ENCODE data around the gene CHD9. TPM values are rescaled to one million over a fixed set of nuclear protein-coding genes. Genes with fewer than 3 reads are reported as not detected.

The CHD9 gene
- total RNA-seq, 1 experiment from 2014 or later = 18.9 TPM

- no peaks in the 10 kb centered on the region for H4K20me1 ChIP-seq (ENCODE audit: insufficient read depth)
- ChIA-PET POLR2A (no interaction called here), CTCF (no interaction called here), RAD21 (ENCODE audit: low non-redundant PET in 1 of 2, low total read pairs in 2 of 2, uncharacterized antibody in 2 of 2, unreplicated experiment in 2 of 2) (no interaction called here)
- no peaks in the 10 kb centered on the region for H3K9me3 ChIP-seq (ENCODE audit: control insufficient read depth in 1 of 2, insufficient read depth in 1 of 2, low read depth in 1 of 2, low read length in 2 of 2)
- ATAC-seq (no peak), DNase-seq (ENCODE audit: low read depth, low spot score) (no peak)
- no TSS peak for BruUV-seq (replicated peaks)
- no peak overlapping the region for H3K27ac ChIP-seq (ENCODE audit: low read depth, low read length)
- H2AFZ ChIP-seq (ENCODE audit: low read depth, low read length, poor library complexity, severe bottlenecking) = no peak overlapping the region
- intact Hi-C loops (cut with micrococcal nuclease) = no loop called here
- H3K4me1 ChIP-seq (ENCODE audit: control insufficient read depth in 1 of 2, insufficient read depth in 2 of 2, low read length in 2 of 2) = peaks cover 17 to 32% of the 10 kb centered on the region in 2 experiments
- H3K9me2 ChIP-seq (ENCODE audit: insufficient read depth) = no peaks in the 10 kb centered on the region
- peaks cover 46% of the 10 kb centered on the region for H3K79me2 ChIP-seq (ENCODE audit: insufficient read depth, low read length)
- no peak overlapping the region for H3K4me2 ChIP-seq (ENCODE audit: low read length)
- no peak overlapping the region for H3K9ac ChIP-seq (ENCODE audit: low read length)
- H3K4me3 ChIP-seq (replicated peaks in 1 of 2; ENCODE audit: low read depth in 1 of 2, low read length in 2 of 2) = no peak overlapping the region
- TF ChIP-seq ATF3 (IDR thresholded peaks at IDR 0.05) (no peak), JUND (IDR thresholded peaks at IDR 0.05) (no peak), ZNF274 (IDR thresholded peaks at IDR 0.05; ENCODE audit: low read depth, low read length) (no peak), CEBPB (IDR thresholded peaks at IDR 0.05; ENCODE audit: low read depth) (no peak), CBX3 (IDR thresholded peaks at IDR 0.05; ENCODE audit: low read depth) (no peak), RAD21 (IDR thresholded peaks at IDR 0.05; ENCODE audit: low read depth) (no peak), POLR2A (IDR thresholded peaks at IDR 0.05; ENCODE audit: borderline replicate concordance, extremely low read depth, insufficient read depth, insufficient read length) (no peak), MAX (IDR thresholded peaks at IDR 0.05) (no peak)
- no peaks in the 10 kb centered on the region for H3K27me3 ChIP-seq (ENCODE audit: insufficient read depth, low read length)
- no peaks in the 10 kb centered on the region for H3K36me3 ChIP-seq (ENCODE audit: control insufficient read depth in 1 of 2, insufficient read depth in 2 of 2, low read length in 2 of 2)
These were observed 37.5 kb downstream of the CHD9 start for GRCh38 chr16:53092284-53092683.

DNA sequence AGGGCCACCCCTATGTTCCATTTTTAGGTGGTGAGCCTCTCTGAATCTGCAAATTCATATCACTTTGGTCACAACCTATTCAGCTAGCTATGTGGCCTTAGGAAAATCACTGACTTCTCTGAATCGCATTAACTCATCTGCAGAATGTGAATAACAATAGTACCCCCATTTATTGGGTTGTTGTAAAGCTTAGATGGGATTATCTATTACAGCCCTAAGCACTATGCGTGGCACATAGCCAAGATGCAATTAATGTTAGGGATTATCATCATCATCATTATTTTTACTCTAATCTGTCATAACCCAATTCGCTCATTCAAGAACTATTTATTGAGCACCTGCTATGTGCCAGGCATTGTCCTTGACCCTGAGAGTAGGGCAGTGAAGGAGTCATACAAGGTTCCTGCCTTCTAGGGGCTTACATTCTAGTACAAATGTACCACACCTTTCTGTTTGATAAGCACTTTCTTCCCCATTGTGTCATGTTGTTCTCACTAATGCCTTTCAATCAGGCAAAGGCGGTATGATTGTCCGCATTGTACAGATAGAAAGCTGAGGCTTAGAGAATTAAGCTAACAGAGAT is 38.5 kb downstream of the CHD9 start:
- peak overlapping the region; percentile 61 for H3K4me2 ChIP-seq (ENCODE audit: low read length)
- H3K4me3 ChIP-seq (replicated peaks in 1 of 2; ENCODE audit: low read depth in 1 of 2, low read length in 2 of 2) = no peak overlapping the region
- no peaks in the 10 kb centered on the region for H3K36me3 ChIP-seq (ENCODE audit: control insufficient read depth in 1 of 2, insufficient read depth in 2 of 2, low read length in 2 of 2)
- H3K79me2 ChIP-seq (ENCODE audit: insufficient read depth, low read length) = peaks cover 55% of the 10 kb centered on the region
- 0 out of 2 replicates have a peak overlapping the region, but pooled peaks have one; percentile 27 for H3K27ac ChIP-seq (ENCODE audit: low read depth, low read length)
- H3K4me1 ChIP-seq (ENCODE audit: control insufficient read depth in 1 of 2, insufficient read depth in 2 of 2, low read length in 2 of 2) = peaks cover 19 to 35% of the 10 kb centered on the region in 2 experiments
- POLR2A ChIA-PET = no interaction called here
- no peak overlapping the region for H2AFZ ChIP-seq (ENCODE audit: low read depth, low read length, poor library complexity, severe bottlenecking)
- H3K9me2 ChIP-seq (ENCODE audit: insufficient read depth) = no peaks in the 10 kb centered on the region
- intact Hi-C loops (cut with micrococcal nuclease) = no loop called here
- RAD21 ChIA-PET (ENCODE audit: low non-redundant PET in 1 of 2, low total read pairs in 2 of 2, uncharacterized antibody in 2 of 2, unreplicated experiment in 2 of 2) = no interaction called here
- H3K9ac ChIP-seq (ENCODE audit: low read length) = no peak overlapping the region
- no peak for DNase-seq (ENCODE audit: low read depth, low spot score)
- ATAC-seq = no peak
- no TSS peak for BruUV-seq (replicated peaks)
- CTCF ChIA-PET = no interaction called here
- no peaks in the 10 kb centered on the region for H3K9me3 ChIP-seq (ENCODE audit: control insufficient read depth in 1 of 2, insufficient read depth in 1 of 2, low read depth in 1 of 2, low read length in 2 of 2)
- no peaks in the 10 kb centered on the region for H3K27me3 ChIP-seq (ENCODE audit: insufficient read depth, low read length)
- H4K20me1 ChIP-seq (ENCODE audit: insufficient read depth) = no peaks in the 10 kb centered on the region
- TF ChIP-seq EZH2 (IDR thresholded peaks at IDR 0.05) (no peak), ATF3 (IDR thresholded peaks at IDR 0.05) (no peak), ELF1 (IDR thresholded peaks at IDR 0.05; ENCODE audit: borderline replicate concordance, low read depth) (no peak), POLR2AphosphoS5 (IDR thresholded peaks at IDR 0.05; ENCODE audit: low read depth, low read length) (no peak), CBX3 (IDR thresholded peaks at IDR 0.05; ENCODE audit: low read depth) (no peak), ZFX (IDR thresholded peaks at IDR 0.05) (no peak), ZNF274 (IDR thresholded peaks at IDR 0.05; ENCODE audit: low read depth, low read length) (no peak), MAX (IDR thresholded peaks at IDR 0.05) (no peak), ZBTB33 (IDR thresholded peaks at IDR 0.05; ENCODE audit: extremely low read depth, insufficient replicate concordance, low read length) (no peak), FOSL1 (IDR thresholded peaks at IDR 0.05; ENCODE audit: low read depth) (no peak), YY1 (IDR thresholded peaks at IDR 0.05; ENCODE audit: extremely low read depth, insufficient replicate concordance, low read depth, low read length) (no peak)
- TF ChIP-seq, protein P1, sequence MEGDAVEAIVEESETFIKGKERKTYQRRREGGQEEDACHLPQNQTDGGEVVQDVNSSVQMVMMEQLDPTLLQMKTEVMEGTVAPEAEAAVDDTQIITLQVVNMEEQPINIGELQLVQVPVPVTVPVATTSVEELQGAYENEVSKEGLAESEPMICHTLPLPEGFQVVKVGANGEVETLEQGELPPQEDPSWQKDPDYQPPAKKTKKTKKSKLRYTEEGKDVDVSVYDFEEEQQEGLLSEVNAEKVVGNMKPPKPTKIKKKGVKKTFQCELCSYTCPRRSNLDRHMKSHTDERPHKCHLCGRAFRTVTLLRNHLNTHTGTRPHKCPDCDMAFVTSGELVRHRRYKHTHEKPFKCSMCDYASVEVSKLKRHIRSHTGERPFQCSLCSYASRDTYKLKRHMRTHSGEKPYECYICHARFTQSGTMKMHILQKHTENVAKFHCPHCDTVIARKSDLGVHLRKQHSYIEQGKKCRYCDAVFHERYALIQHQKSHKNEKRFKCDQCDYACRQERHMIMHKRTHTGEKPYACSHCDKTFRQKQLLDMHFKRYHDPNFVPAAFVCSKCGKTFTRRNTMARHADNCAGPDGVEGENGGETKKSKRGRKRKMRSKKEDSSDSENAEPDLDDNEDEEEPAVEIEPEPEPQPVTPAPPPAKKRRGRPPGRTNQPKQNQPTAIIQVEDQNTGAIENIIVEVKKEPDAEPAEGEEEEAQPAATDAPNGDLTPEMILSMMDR (IDR thresholded peaks at IDR 0.05 in 2 of 3, conservative IDR thresholded peaks at IDR 0.05 in 1 of 3; ENCODE audit: borderline replicate concordance in 1 of 3, insufficient read depth in 1 of 3, low read depth in 2 of 3, low read length in 2 of 3) = no peak

All from HCT116 (cell line).